GM21381 (cell line): Measurements from ENCODE around the gene LRIG1.

Source experiments
- ATAC-seq: cut with Tn5 transposase; IDR thresholded peaks from one replicate; pipeline ENCODE4 v1.9.1; 2021; ENCODE audit warnings: mild to moderate bottlenecking, moderate library complexity; ENCODE audit not compliant: unreplicated experiment

Gene LRIG1

GRCh38 chr3:66504850-66505641, 4.2 kb upstream of the LRIG1 start:
- no peak for ATAC-seq

GRCh38 chr3:66502981-66503380, 2.2 kb upstream of the LRIG1 start:
- ATAC-seq, result no peak

- ATAC-seq, result no peak
Observed at GRCh38 chr3:66502245-66502874, 1.5 kb upstream of the LRIG1 start.

- ATAC-seq, result no peak
Observed at GRCh38 chr3:66501483-66502244, 842 bp upstream of the LRIG1 start.

GRCh38 chr3:66499881-66500575, 794 bp downstream of the LRIG1 start:
- peak; percentile 9 for ATAC-seq

- ATAC-seq, result no peak
Observed at GRCh38 chr3:66498687-66499621, 1.9 kb downstream of the LRIG1 start.

- ATAC-seq, result no peak
Observed at GRCh38 chr3:66497985-66498671, 2.7 kb downstream of the LRIG1 start.

- no peak for ATAC-seq
Observed at GRCh38 chr3:66497288-66497984, 3.4 kb downstream of the LRIG1 start.

GRCh38 chr3:66496746-66497145, 4.1 kb downstream of the LRIG1 start:
- no peak for ATAC-seq

- ATAC-seq, result no peak
Observed at GRCh38 chr3:66496301-66496700, 4.5 kb downstream of the LRIG1 start.

GRCh38 chr3:66495668-66496045, 5.2 kb downstream of the LRIG1 start:
- ATAC-seq, result no peak

- ATAC-seq, result no peak
Observed at GRCh38 chr3:66494959-66495667, 5.7 kb downstream of the LRIG1 start.

- no peak for ATAC-seq
Observed at GRCh38 chr3:66493458-66494099, 7.2 kb downstream of the LRIG1 start.

GRCh38 chr3:66492672-66493071, 8.2 kb downstream of the LRIG1 start:
- ATAC-seq, result no peak

- ATAC-seq, result no peak
Observed at GRCh38 chr3:66492071-66492470, 8.8 kb downstream of the LRIG1 start.

- ATAC-seq, result no peak
Observed at GRCh38 chr3:66490984-66491383, 9.8 kb downstream of the LRIG1 start.

- ATAC-seq, result peak; percentile 46
Observed at GRCh38 chr3:66490214-66490613, 10.6 kb downstream of the LRIG1 start.

- no peak for ATAC-seq
Observed at GRCh38 chr3:66489581-66489980, 11.2 kb downstream of the LRIG1 start.
